Gastroesophageal sphincter (tissue), 3 donors: ENCODE data around the gene SEC22A.

ENCODE experiments used
- CTCF ChIP-seq, 4 experiments: fragments of 200-600 bp in 2 of 4; fragments of 450-650 bp in 2 of 4; sonication (generic) in 1 of 4; IDR thresholded peaks; one replicate each; pipeline ENCODE4 v1.5.1; 2017 to 2019; ENCODE audit warnings: antibody characterized with exemption in 4 of 4, mild to moderate bottlenecking in 2 of 4, moderate library complexity in 2 of 4
- POLR2AphosphoS5 ChIP-seq: sonication (generic); formaldehyde crosslinking; IDR thresholded peaks from one replicate; pipeline ENCODE4 v1.6.1; 2017; ENCODE audit warnings: antibody characterized with exemption

- TF ChIP-seq CTCF (IDR thresholded peaks at IDR 0.05), result no peak
- no peak for TF ChIP-seq POLR2AphosphoS5
Observed at GRCh38 chr3:123284399-123285010, 82.8 kb downstream of the SEC22A start.
